ENCODE data around the gene TMCO5A. TPM values are rescaled to one million over a fixed set of nuclear protein-coding genes. Genes with fewer than 3 reads are reported as not detected.

Gene TMCO5A
- total RNA-seq, 1 experiment from 2014 or later = not detected

GRCh38 chr15:37902126-37902525, 32.3 kb upstream of the TMCO5A start:
- no peaks in the 10 kb centered on the region for H3K23me2 ChIP-seq (ENCODE audit: insufficient read length, low read depth, low read length, poor library complexity, severe bottlenecking)
- Mint-ChIP-seq H3K4me3 (no peak overlapping the region), H3K27me3 (ENCODE audit: low read depth) (peaks cover 4% of the 10 kb centered on the region; the same call in 1 of the 2 replicates), H3K27ac (no peak overlapping the region), H3K36me3 (ENCODE audit: insufficient read depth in 1 of 3, low read depth in 3 of 3) (no peaks in the 10 kb centered on the region), H3K4me1 (0 out of 4 replicates have a peak, but pooled peaks cover 0 to 5% of the 10 kb centered on the region in 2 experiments), H3K9me3 (no peaks in the 10 kb centered on the region)
- no peak for DNase-seq
- no peak overlapping the region for H2BK5ac ChIP-seq (ENCODE audit: insufficient read length, low read length)
- H4K5ac ChIP-seq (ENCODE audit: insufficient read length, low read depth, low read length) = no peak overlapping the region
- H3K27ac ChIP-seq (ENCODE audit: insufficient read length, low read depth, low read length) = no peak overlapping the region
- H2BK20ac ChIP-seq (ENCODE audit: low read depth, low read length, poor library complexity, severe bottlenecking) = no peak overlapping the region
- no peaks in the 10 kb centered on the region for H3K27me3 ChIP-seq (ENCODE audit: insufficient read depth, low read length)
- no peak overlapping the region for H3K14ac ChIP-seq (ENCODE audit: insufficient read depth, low read length)
- no peak overlapping the region for H3K4ac ChIP-seq (ENCODE audit: low read depth, low read length)
- no peak for TF ChIP-seq CTCF (conservative IDR thresholded peaks at IDR 0.05)
- no peak overlapping the region for H2BK12ac ChIP-seq (ENCODE audit: insufficient read length, low read depth, low read length)
- H4K8ac ChIP-seq (replicated peaks; ENCODE audit: insufficient read length, low read depth, low read length) = no peak overlapping the region
- H3K56ac ChIP-seq (ENCODE audit: insufficient read length, low read depth, low read length) = no peak overlapping the region
- no peak overlapping the region for H2AK5ac ChIP-seq (ENCODE audit: insufficient read length, low read length)
- no peak overlapping the region for H3K9ac ChIP-seq (ENCODE audit: extremely low read depth, insufficient read length, low read length)
- no peak overlapping the region for H2AFZ ChIP-seq (ENCODE audit: low read length)
- H2BK15ac ChIP-seq (ENCODE audit: low read depth, low read length) = no peak overlapping the region
- H3K79me1 ChIP-seq (ENCODE audit: insufficient read depth, low read depth, low read length, poor library complexity, severe bottlenecking) = no peaks in the 10 kb centered on the region
- H3K9me3 ChIP-seq (ENCODE audit: control insufficient read depth, low read depth, low read length) = no peaks in the 10 kb centered on the region
- no peak overlapping the region for H3K18ac ChIP-seq (ENCODE audit: insufficient read length, low read depth, low read length)
- H3K23ac ChIP-seq (ENCODE audit: insufficient read length, low read depth, low read length) = no peak overlapping the region
- no peak overlapping the region for H3T11ph ChIP-seq (ENCODE audit: low read length)
- H3K79me2 ChIP-seq (ENCODE audit: insufficient read depth, low read length) = no peaks in the 10 kb centered on the region
- H4K20me1 ChIP-seq (ENCODE audit: control insufficient read depth, insufficient read depth, insufficient read length) = no peaks in the 10 kb centered on the region
- H3K4me1 ChIP-seq (ENCODE audit: insufficient read depth, low read length) = no peaks in the 10 kb centered on the region
- no peak overlapping the region for H2BK120ac ChIP-seq (ENCODE audit: low read depth, low read length, poor library complexity, severe bottlenecking)
- H3K4me2 ChIP-seq (ENCODE audit: insufficient read depth, insufficient read length, low read length) = no peak overlapping the region
- H4K91ac ChIP-seq (ENCODE audit: insufficient read length, low read depth, low read length) = no peak overlapping the region

Measured in H9 (cell line).